IMR-90 (cell line): ENCODE measurements around the gene FBXO15. TPM values are rescaled to one million over a fixed set of nuclear protein-coding genes. Genes with fewer than 3 reads are reported as not detected.

Source experiments
- ATAC-seq: fragments of 200-7000 bp; cut with Tn5 transposase; 2 replicates; pipeline ENCODE4 v1.9.1; 2020; ENCODE audit warnings: low read depth, mild to moderate bottlenecking, moderate library complexity
- BruUV-seq: library from RNA; stranded (reverse); fragments of 400-500 nt; replicated peaks from 2 replicates; lab custom pipeline; 2021; lab: Mats Ljungman, UMichigan
- CTCF ChIA-PET: fragments of 300-600 bp; formaldehyde crosslinking; extraction: SDS; loops from one replicate; lab custom pipeline; 2021; ENCODE audit warnings: antibody characterized with exemption; lab: Yijun Ruan, JAX
- POLR2A ChIA-PET: fragments of 300-600 bp; sonication (Branson Sonifier 250); formaldehyde crosslinking; loops from one replicate; lab custom pipeline; 2022; ENCODE audit warnings: antibody characterized with exemption; ENCODE audit not compliant: unreplicated experiment; lab: Charles Lee
- DNase-seq: peaks from one replicate; pipeline ENCODE4 v3.0.0; 2013
- H2AFZ ChIP-seq: replicated peaks from 2 replicates; pipeline ENCODE3; 2013; ENCODE audit warnings: low read length, mild to moderate bottlenecking; ENCODE audit not compliant: poor library complexity
- H2AK5ac ChIP-seq: 2 replicates; pipeline ENCODE4 v1.6.1; 2013; ENCODE audit warnings: low read depth, low read length, inconsistent platforms
- H2AK9ac ChIP-seq: replicated peaks from 2 replicates; pipeline ENCODE3; 2013; ENCODE audit warnings: mild to moderate bottlenecking, low read depth, low read length, moderate library complexity; ENCODE audit not compliant: poor library complexity
- H2BK120ac ChIP-seq: 2 replicates; pipeline ENCODE4 v1.6.1; 2013; ENCODE audit warnings: low read depth, low read length, inconsistent platforms
- H2BK15ac ChIP-seq: 3 replicates; pipeline ENCODE4 v1.6.1; 2013; ENCODE audit warnings: low read depth, low read length, inconsistent platforms
- H2BK20ac ChIP-seq: 2 replicates; pipeline ENCODE4 v1.6.1; 2013; ENCODE audit warnings: low read depth, mild to moderate bottlenecking, inconsistent platforms, low read length, moderate library complexity
- H2BK5ac ChIP-seq: 2 replicates; pipeline ENCODE4 v1.6.1; 2013; ENCODE audit warnings: mild to moderate bottlenecking, low read depth, low read length, inconsistent platforms; ENCODE audit not compliant: poor library complexity, severe bottlenecking
- H3K14ac ChIP-seq: replicated peaks from 2 replicates; pipeline ENCODE4 v1.6.1; 2013; ENCODE audit warnings: low read depth, low read length, inconsistent platforms
- H3K18ac ChIP-seq: 2 replicates; pipeline ENCODE4 v1.6.1; 2013; ENCODE audit warnings: low read depth, low read length, control low read depth
- H3K23ac ChIP-seq: 2 replicates; pipeline ENCODE4 v1.6.1; 2013; ENCODE audit warnings: low read depth, low read length, inconsistent platforms
- H3K27ac ChIP-seq: 2 replicates; pipeline ENCODE4 v1.5.1; 2013; ENCODE audit warnings: mild to moderate bottlenecking, control low read depth, low read length; ENCODE audit not compliant: insufficient read depth
- H3K27me3 ChIP-seq: 2 replicates; pipeline ENCODE4 v1.6.1; 2013; ENCODE audit warnings: low read length; ENCODE audit not compliant: control insufficient read depth, insufficient read depth
- H3K36me3 ChIP-seq: 2 replicates; pipeline ENCODE4 v1.6.1; 2013; ENCODE audit warnings: low read length, mixed read lengths; ENCODE audit not compliant: control insufficient read depth, insufficient read depth
- H3K4ac ChIP-seq: 2 replicates; pipeline ENCODE4 v1.6.1; 2013; ENCODE audit warnings: low read depth, low read length, inconsistent platforms
- H3K4me1 ChIP-seq: 2 replicates; pipeline ENCODE4 v1.6.1; 2013; ENCODE audit warnings: low read length, mixed read lengths; ENCODE audit not compliant: control insufficient read depth, insufficient read depth
- H3K4me2 ChIP-seq: 2 replicates; pipeline ENCODE4 v1.6.1; 2013; ENCODE audit warnings: low read depth, mild to moderate bottlenecking, control low read depth, low read length, moderate library complexity
- H3K4me3 ChIP-seq: 2 replicates; pipeline ENCODE4 v1.5.1; 2013; ENCODE audit warnings: low read depth, mild to moderate bottlenecking, control low read depth, low read length, moderate library complexity; ENCODE audit not compliant: insufficient read depth
- H3K56ac ChIP-seq: 2 replicates; pipeline ENCODE4 v1.6.1; 2013; ENCODE audit warnings: low read length, inconsistent platforms; ENCODE audit not compliant: insufficient read depth; ENCODE audit errors: extremely low read depth
- H3K79me1 ChIP-seq, 2 experiments: 2 replicates each; pipeline ENCODE4 v1.6.1; 2013; ENCODE audit warnings: low read length in 2 of 2, inconsistent platforms in 1 of 2, low read depth in 1 of 2
- H3K9ac ChIP-seq: 2 replicates; pipeline ENCODE4 v1.6.1; 2013; ENCODE audit warnings: low read depth, low read length, control low read depth
- H3K9me1 ChIP-seq: 2 replicates; pipeline ENCODE4 v1.6.1; 2013; ENCODE audit warnings: low read length, inconsistent platforms; ENCODE audit not compliant: insufficient read depth
- H3K9me3 ChIP-seq: 2 replicates; pipeline ENCODE4 v1.6.1; 2013; ENCODE audit warnings: low read length; ENCODE audit not compliant: control insufficient read depth, insufficient read depth
- H4K20me1 ChIP-seq: 2 replicates; pipeline ENCODE4 v1.6.1; 2013; ENCODE audit warnings: low read length, inconsistent platforms; ENCODE audit not compliant: insufficient read depth
- H4K5ac ChIP-seq: 2 replicates; pipeline ENCODE4 v1.6.1; 2013; ENCODE audit warnings: mild to moderate bottlenecking, low read depth, low read length, control low read depth
- H4K8ac ChIP-seq, 2 experiments: 2 replicates each; pipeline ENCODE4 v1.6.1; 2013; ENCODE audit warnings: low read depth in 2 of 2, low read length in 2 of 2, control low read depth in 1 of 2, inconsistent platforms in 1 of 2
- H4K91ac ChIP-seq: 2 replicates; pipeline ENCODE4 v1.6.1; 2013; ENCODE audit warnings: low read depth, low read length, inconsistent platforms; ENCODE audit not compliant: insufficient read depth
- RAD21 ChIP-seq: IDR thresholded peaks from 2 replicates; pipeline ENCODE4 v1.6.1; 2012; ENCODE audit warnings: low read length, improper control_type of control experiment
- SMC3 ChIP-seq: fragments of 150-350 bp; IDR thresholded peaks from 2 replicates; pipeline ENCODE4 v1.6.1; 2016; ENCODE audit warnings: low read depth, mild to moderate bottlenecking, antibody characterized with exemption, low read length, moderate library complexity
- WGBS, 2 experiments: methylation state at CpG; one replicate each; pipeline versions ENCODE4 v1.1.5 to v1.1.7; 2013; ENCODE audit warnings: missing lambda C conversion rate in 2 of 2; ENCODE audit not compliant: insufficient read length in 1 of 2; ENCODE audit errors: extremely low coverage in 2 of 2; 5-methylcytosine and 5-hydroxymethylcytosine counted together
- dilution Hi-C: fragments of 300-500 bp; cut with HindIII; formaldehyde crosslinking; loops from one replicate; pipeline ENCODE4 v1.14.3; 2018; ENCODE audit warnings: low sequenced_read_pairs; ENCODE audit not compliant: unreplicated experiment
- in situ Hi-C: fragments of 300-500 bp; cut with MboI; formaldehyde crosslinking; loops from 3 replicates; pipeline ENCODE4 v1.14.3; 2019; ENCODE audit warnings: low sequenced_read_pairs, inconsistent platforms, mixed read lengths
- intact Hi-C: fragments of 100-400 bp; cut with micrococcal nuclease; formaldehyde crosslinking; loops from 2 replicates; pipeline ENCODE4 v1.10.0; 2022
- polyA plus RNA-seq, 3 experiments: library from polyadenylated mRNA; depleted of rRNA; stranded (reverse); fragments of >200 nt; gene quantifications; 2 replicates each; pipeline ENCODE4 v1.2.3, GENCODE V29; 2012; ENCODE audit warnings: low replicate concordance in 1 of 3
- total RNA-seq: library from RNA; depleted of rRNA; stranded (reverse); fragments of >200 nt; gene quantifications from 2 replicates; pipeline ENCODE4 v1.2.3, GENCODE V29; 2012

Gene FBXO15
- total and polyA plus RNA-seq, 2 of the 4 experiments (the other 2 are of a cell fraction) = 0.90 to 2.0 TPM

DNA sequence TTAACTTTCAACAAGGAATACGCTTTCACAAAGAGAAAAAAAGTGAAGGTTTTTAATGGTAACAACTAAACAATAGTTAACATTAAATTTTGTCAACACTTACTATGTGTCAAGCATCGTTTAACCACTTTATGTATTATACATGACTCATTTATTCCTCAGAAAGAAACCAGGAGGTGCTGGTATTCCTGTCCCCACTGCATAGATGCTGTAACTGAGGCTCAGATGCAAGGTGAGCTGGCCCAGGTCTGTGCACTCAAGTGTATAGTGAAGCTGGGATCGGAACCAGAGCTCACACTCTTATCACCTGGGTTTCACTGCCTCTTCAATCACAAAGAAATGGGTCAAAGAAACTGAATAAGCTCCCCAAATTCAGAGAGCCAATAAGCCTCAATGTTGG is 16.5 kb downstream of the FBXO15 start:
- H2AFZ ChIP-seq = no peak overlapping the region
- dilution Hi-C loops (no loop called here), intact Hi-C loops (no loop called here), in situ Hi-C loops (no loop called here)
- H3K18ac ChIP-seq = peak overlapping the region; percentile 19
- ATAC-seq = no peak
- H3K27me3 ChIP-seq = no peaks in the 10 kb centered on the region
- H4K5ac ChIP-seq = peak overlapping the region; percentile 19; the same call in 1 of the 2 replicates
- H3K23ac ChIP-seq = no peak overlapping the region
- no CpG with 5 or more reads among the region's 3 CpGs for WGBS, 2 experiments
- H3K79me1 ChIP-seq = no peaks in the 10 kb centered on the region
- no peak overlapping the region for H2BK5ac ChIP-seq
- H4K8ac ChIP-seq = peak overlapping the region in 1 of 2 experiments; percentile 67; a peak in 1 of 4 replicates
- H3K36me3 ChIP-seq = no peaks in the 10 kb centered on the region
- peak overlapping the region; percentile 81 for H2BK120ac ChIP-seq
- H3K56ac ChIP-seq = no peak overlapping the region
- no peak overlapping the region for H3K27ac ChIP-seq
- H4K91ac ChIP-seq = peak overlapping the region; percentile 68; the same call in 1 of the 2 replicates
- no peak overlapping the region for H3K4me3 ChIP-seq
- peak overlapping the region; percentile 84 for H3K4ac ChIP-seq
- no peak for DNase-seq
- no peak overlapping the region for H2AK9ac ChIP-seq
- no peak overlapping the region for H3K9ac ChIP-seq
- ChIA-PET POLR2A (no interaction called here), CTCF (interaction anchor here (0.6 kb wide), 1 partner anchor 11 kb away, joined by 3 read pairs; no protein-coding TSS in a partner anchor)
- H3K4me2 ChIP-seq = no peak overlapping the region
- peak overlapping the region; percentile 59 for H2AK5ac ChIP-seq
- H4K20me1 ChIP-seq = no peaks in the 10 kb centered on the region
- H3K9me1 ChIP-seq = peaks cover 8% of the 10 kb centered on the region
- peak overlapping the region; percentile 76 for H3K14ac ChIP-seq
- peak overlapping the region; percentile 47; the same call in 1 of the 3 replicates for H2BK15ac ChIP-seq
- peak overlapping the region; percentile 90 for H2BK20ac ChIP-seq
- peaks cover 15% of the 10 kb centered on the region for H3K4me1 ChIP-seq
- H3K9me3 ChIP-seq = no peaks in the 10 kb centered on the region
- BruUV-seq = no TSS peak
- no peak for TF ChIP-seq RAD21
- no peak for TF ChIP-seq SMC3
